ENCODE measurements around the gene PRPSAP2. TPM values are rescaled to one million over a fixed set of nuclear protein-coding genes. Genes with fewer than 3 reads are reported as not detected.

Gene PRPSAP2
- total and polyA plus RNA-seq, 9 donors = 21.9 to 32.1 (median 25.5) TPM

- DNase-seq = no peak
- no peaks in the 10 kb centered on the region for H3K36me3 ChIP-seq (ENCODE audit: control insufficient read depth, insufficient read depth, low read length)
- 100% methylated on average over 1 of the region's 4 CpGs for WGBS (ENCODE audit: insufficient coverage)
Observed at GRCh38 chr17:18976201-18976600, 118.3 kb downstream of the PRPSAP2 start.

GRCh38 chr17:18977021-18977420, 119.1 kb downstream of the PRPSAP2 start:
- peaks cover 6% of the 10 kb centered on the region for H3K4me1 ChIP-seq (ENCODE audit: control insufficient read depth, insufficient read depth, low read length)
- H3K9me3 ChIP-seq (replicated peaks; ENCODE audit: control insufficient read depth, low read depth, low read length) = no peaks in the 10 kb centered on the region
- no peak overlapping the region for H3K27ac ChIP-seq (ENCODE audit: low read length)
- 85% methylated on average over 3 of the region's 4 CpGs for WGBS (ENCODE audit: insufficient coverage)
- H3K4me3 ChIP-seq (ENCODE audit: low read length) = no peak overlapping the region
- no peaks in the 10 kb centered on the region for H3K27me3 ChIP-seq (ENCODE audit: control insufficient read depth, insufficient read depth, low read length)
- H3K36me3 ChIP-seq (ENCODE audit: control insufficient read depth, insufficient read depth, low read length) = no peaks in the 10 kb centered on the region
- no peak for DNase-seq

More at GRCh38 chr17:18976201-18976600, 118.3 kb downstream of the PRPSAP2 start:
- H3K9me3 ChIP-seq (replicated peaks; ENCODE audit: control insufficient read depth, low read depth, low read length) = no peaks in the 10 kb centered on the region
- no peaks in the 10 kb centered on the region for H3K27me3 ChIP-seq (ENCODE audit: control insufficient read depth, insufficient read depth, low read length)
- no peak overlapping the region for H3K27ac ChIP-seq (ENCODE audit: low read length)
- peaks cover 4% of the 10 kb centered on the region for H3K4me1 ChIP-seq (ENCODE audit: control insufficient read depth, insufficient read depth, low read length)
- no peak overlapping the region for H3K4me3 ChIP-seq (ENCODE audit: low read length)

GRCh38 chr17:18977646-18978045, 119.7 kb downstream of the PRPSAP2 start:
- no peaks in the 10 kb centered on the region for H3K27me3 ChIP-seq (ENCODE audit: control insufficient read depth, insufficient read depth, low read length)
- H3K4me1 ChIP-seq (ENCODE audit: control insufficient read depth, insufficient read depth, low read length) = peaks cover 6% of the 10 kb centered on the region
- no peak for DNase-seq
- no peaks in the 10 kb centered on the region for H3K36me3 ChIP-seq (ENCODE audit: control insufficient read depth, insufficient read depth, low read length)
- no peak overlapping the region for H3K4me3 ChIP-seq (ENCODE audit: low read length)
- 83% methylated on average over 18 of the region's 19 CpGs for WGBS (ENCODE audit: insufficient coverage)
- H3K27ac ChIP-seq (ENCODE audit: low read length) = no peak overlapping the region
- no peaks in the 10 kb centered on the region for H3K9me3 ChIP-seq (replicated peaks; ENCODE audit: control insufficient read depth, low read depth, low read length)

DNA sequence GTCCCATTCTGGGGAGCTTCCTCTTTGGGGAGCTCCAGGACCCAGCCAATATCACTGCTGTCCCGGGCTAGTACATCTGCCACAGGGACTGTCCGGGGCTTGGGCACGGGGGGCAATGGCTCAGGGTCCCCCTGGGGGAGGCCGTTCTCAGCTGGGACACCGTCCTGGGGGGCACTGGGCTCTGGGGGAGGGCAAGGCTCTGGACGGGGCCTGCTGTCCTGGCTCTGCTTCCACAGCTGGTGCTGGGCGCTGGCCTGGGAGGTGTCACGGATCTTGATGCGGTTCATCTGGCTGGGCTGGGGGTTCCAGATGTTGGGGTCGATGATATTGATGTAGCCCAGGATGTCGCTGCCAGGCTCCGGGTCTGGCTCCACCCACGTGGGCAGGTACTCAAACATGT, 120.1 kb downstream of the PRPSAP2 start:
- 82% methylated on average over 13 of the region's 13 CpGs for WGBS (ENCODE audit: insufficient coverage)
- H3K27me3 ChIP-seq (ENCODE audit: control insufficient read depth, insufficient read depth, low read length) = no peaks in the 10 kb centered on the region
- H3K27ac ChIP-seq (ENCODE audit: low read length) = no peak overlapping the region
- peaks cover 6% of the 10 kb centered on the region for H3K4me1 ChIP-seq (ENCODE audit: control insufficient read depth, insufficient read depth, low read length)
- H3K36me3 ChIP-seq (ENCODE audit: control insufficient read depth, insufficient read depth, low read length) = no peaks in the 10 kb centered on the region
- DNase-seq = no peak
- H3K4me3 ChIP-seq (ENCODE audit: low read length) = no peak overlapping the region
- no peaks in the 10 kb centered on the region for H3K9me3 ChIP-seq (replicated peaks; ENCODE audit: control insufficient read depth, low read depth, low read length)

DNA sequence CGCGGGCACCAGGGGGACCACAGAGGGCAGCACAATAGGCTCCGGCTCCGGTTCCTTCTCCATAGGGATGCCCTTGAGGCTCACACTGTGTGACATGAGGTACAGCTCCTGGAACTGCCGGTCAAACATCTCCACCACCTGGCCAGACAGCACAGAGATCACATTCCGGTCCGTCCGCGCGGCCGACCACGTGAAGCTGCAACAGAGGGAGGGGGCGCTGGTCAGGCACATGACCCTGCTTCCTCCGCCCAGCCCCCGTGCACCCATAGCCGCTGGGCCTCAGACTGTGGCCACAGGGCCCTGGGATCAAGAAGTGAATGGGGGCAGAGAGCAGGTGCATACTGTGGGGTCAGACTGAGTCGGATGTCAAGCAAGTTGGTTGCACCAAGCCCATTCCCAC, 120.7 kb downstream of the PRPSAP2 start:
- Histone ChIP-seq H3K27me3 (ENCODE audit: control insufficient read depth, insufficient read depth, low read length) (no peaks in the 10 kb centered on the region), H3K27ac (ENCODE audit: low read length) (no peak overlapping the region), H3K9me3 (replicated peaks; ENCODE audit: control insufficient read depth, low read depth, low read length) (no peaks in the 10 kb centered on the region), H3K36me3 (ENCODE audit: control insufficient read depth, insufficient read depth, low read length) (no peaks in the 10 kb centered on the region), H3K4me3 (ENCODE audit: low read length) (no peak overlapping the region), H3K4me1 (ENCODE audit: control insufficient read depth, insufficient read depth, low read length) (peaks cover 6% of the 10 kb centered on the region)
- no peak for DNase-seq
- 77% methylated on average over 10 of the region's 17 CpGs for WGBS (ENCODE audit: insufficient coverage)

Other genes starting within 250 kb of the PRPSAP2 start
- gene TBC1D28, start 213.7 kb upstream of the PRPSAP2 start, total RNA-seq = not detected
- gene TBC1D28, start 213.7 kb upstream of the PRPSAP2 start, polyA plus RNA-seq (ENCODE audit: insufficient read depth in 1 of 8, insufficient read length in 8 of 8, low replicate concordance in 1 of 8) = under 1 TPM in 1 of 8 donors, not detected in 7; 0.25 TPM
- 3.4 TPM for gene FOXO3B, start 175.8 kb upstream of the PRPSAP2 start, total RNA-seq
- gene FOXO3B, start 175.8 kb upstream of the PRPSAP2 start, polyA plus RNA-seq (ENCODE audit: insufficient read depth in 1 of 8, insufficient read length in 8 of 8, low replicate concordance in 1 of 8) = 1 to 10 TPM; 1.6 to 4.1 (median 3.6) TPM
- gene FBXW10, start 114.1 kb upstream of the PRPSAP2 start, total RNA-seq = 0.09 TPM
- under 1 TPM in 6 of 8 donors, not detected in 2; 0.09 to 0.44 (median 0.21) TPM for gene FBXW10, start 114.1 kb upstream of the PRPSAP2 start, polyA plus RNA-seq (ENCODE audit: insufficient read depth in 1 of 8, insufficient read length in 8 of 8, low replicate concordance in 1 of 8)
- 29.3 TPM for gene TVP23B, start 76.9 kb upstream of the PRPSAP2 start, total RNA-seq
- gene TVP23B, start 76.9 kb upstream of the PRPSAP2 start, polyA plus RNA-seq (ENCODE audit: insufficient read depth in 1 of 8, insufficient read length in 8 of 8, low replicate concordance in 1 of 8) = 10 to 100 TPM; 19.2 to 33.3 (median 22.9) TPM
- not detected for gene SLC5A10, start 94.0 kb downstream of the PRPSAP2 start, total RNA-seq
- under 1 TPM in 6 of 8 donors, not detected in 2; 0.05 to 0.19 (median 0.06) TPM for gene SLC5A10, start 94.0 kb downstream of the PRPSAP2 start, polyA plus RNA-seq (ENCODE audit: insufficient read depth in 1 of 8, insufficient read length in 8 of 8, low replicate concordance in 1 of 8)
- 0.27 TPM for gene FAM83G, start 146.6 kb downstream of the PRPSAP2 start, total RNA-seq
- gene FAM83G, start 146.6 kb downstream of the PRPSAP2 start, polyA plus RNA-seq (ENCODE audit: insufficient read depth in 1 of 8, insufficient read length in 8 of 8, low replicate concordance in 1 of 8) = 1 to 10 TPM in 1 of 8 donors, under 1 TPM in 7; 0.11 to 1.4 (median 0.22) TPM
- gene GRAP, start 188.8 kb downstream of the PRPSAP2 start, total RNA-seq = 2.7 TPM
- gene GRAP, start 188.8 kb downstream of the PRPSAP2 start, polyA plus RNA-seq (ENCODE audit: insufficient read depth in 1 of 8, insufficient read length in 8 of 8, low replicate concordance in 1 of 8) = 1 to 10 TPM; 2.4 to 4.0 (median 3.3) TPM